HEK293T (cell line): Measurements from ENCODE around the gene PLPP4.

Experiments
- ARNT ChIP-seq: fragments of 450-650 bp; IDR thresholded peaks from 2 replicates; pipeline ENCODE4 v1.6.1; 2017; ENCODE audit warnings: mild to moderate bottlenecking
- FOXA1 ChIP-seq: fragments of 450-650 bp; IDR thresholded peaks from 2 replicates; pipeline ENCODE4 v1.6.1; 2016; ENCODE audit warnings: mild to moderate bottlenecking
- FOXM1 ChIP-seq: fragments of 450-650 bp; IDR thresholded peaks from 2 replicates; pipeline ENCODE4 v1.6.1; 2017; ENCODE audit warnings: mild to moderate bottlenecking, borderline replicate concordance
- HDGF ChIP-seq: fragments of 450-650 bp; IDR thresholded peaks from 2 replicates; pipeline ENCODE4 v1.6.1; 2017; ENCODE audit warnings: antibody characterized with exemption, borderline replicate concordance
- PKNOX1 ChIP-seq: fragments of 450-650 bp; IDR thresholded peaks from 2 replicates; pipeline ENCODE4 v1.6.1; 2016
- SP1 ChIP-seq: fragments of 450-650 bp; IDR thresholded peaks from 2 replicates; pipeline ENCODE4 v1.6.1; 2017
- ZNF384 ChIP-seq: fragments of 450-650 bp; IDR thresholded peaks from 2 replicates; pipeline ENCODE4 v1.6.1; 2016

GRCh38 chr10:120460776-120461175 lies 3.7 kb downstream of the PLPP4 start:
- TF ChIP-seq PKNOX1, result no peak
- no peak for TF ChIP-seq SP1
- no peak for TF ChIP-seq FOXM1
- TF ChIP-seq ARNT, result no peak
- no peak for TF ChIP-seq FOXA1
- TF ChIP-seq HDGF, result no peak
- TF ChIP-seq ZNF384, result no peak
